GM21526 (cell line): ENCODE results near the gene ZBTB46.

ENCODE experiments used
- ATAC-seq: cut with Tn5 transposase; IDR thresholded peaks from one replicate; pipeline ENCODE4 v1.9.1; 2021; ENCODE audit warnings: moderate library complexity; ENCODE audit not compliant: unreplicated experiment, low FRiP score

Gene ZBTB46

GRCh38 chr20:63698739-63699465 lies 132.2 kb downstream of the ZBTB46 start:
- ATAC-seq, result no peak

DNA sequence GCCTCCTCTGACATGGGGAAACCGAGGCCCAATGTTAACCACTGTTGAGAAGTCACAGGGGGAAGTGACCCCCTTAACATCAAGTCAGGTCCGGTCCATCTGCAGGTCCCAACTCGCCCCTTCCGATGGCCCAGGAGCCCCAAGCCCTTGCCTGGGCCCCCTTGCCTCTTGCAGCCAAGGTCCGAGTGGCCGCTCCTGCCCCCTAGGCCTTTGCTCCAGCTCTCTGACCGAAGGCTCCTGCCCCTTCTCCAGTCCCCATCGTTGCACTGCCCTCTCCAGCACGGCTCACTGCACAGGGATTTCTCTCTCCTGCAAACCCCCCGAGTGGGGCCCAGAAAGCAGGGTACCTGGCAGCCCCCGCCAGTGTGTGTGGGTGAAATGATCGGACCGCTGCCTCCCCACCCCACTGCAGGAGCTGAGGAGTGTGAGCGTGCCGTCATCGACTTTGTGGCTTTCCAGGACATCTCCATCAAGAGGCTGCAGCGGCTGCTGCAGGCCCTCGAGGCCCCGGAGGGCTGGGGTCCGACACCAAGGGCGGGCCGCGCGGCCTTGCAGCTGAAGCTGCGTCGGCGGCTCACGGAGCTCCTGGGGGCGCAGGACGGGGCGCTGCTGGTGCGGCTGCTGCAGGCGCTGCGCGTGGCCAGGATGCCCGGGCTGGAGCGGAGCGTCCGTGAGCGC lies 133.1 kb downstream of the ZBTB46 start:
- ATAC-seq, result no peak

GRCh38 chr20:63697357-63697867 lies 133.7 kb downstream of the ZBTB46 start:
- ATAC-seq, result no peak

DNA sequence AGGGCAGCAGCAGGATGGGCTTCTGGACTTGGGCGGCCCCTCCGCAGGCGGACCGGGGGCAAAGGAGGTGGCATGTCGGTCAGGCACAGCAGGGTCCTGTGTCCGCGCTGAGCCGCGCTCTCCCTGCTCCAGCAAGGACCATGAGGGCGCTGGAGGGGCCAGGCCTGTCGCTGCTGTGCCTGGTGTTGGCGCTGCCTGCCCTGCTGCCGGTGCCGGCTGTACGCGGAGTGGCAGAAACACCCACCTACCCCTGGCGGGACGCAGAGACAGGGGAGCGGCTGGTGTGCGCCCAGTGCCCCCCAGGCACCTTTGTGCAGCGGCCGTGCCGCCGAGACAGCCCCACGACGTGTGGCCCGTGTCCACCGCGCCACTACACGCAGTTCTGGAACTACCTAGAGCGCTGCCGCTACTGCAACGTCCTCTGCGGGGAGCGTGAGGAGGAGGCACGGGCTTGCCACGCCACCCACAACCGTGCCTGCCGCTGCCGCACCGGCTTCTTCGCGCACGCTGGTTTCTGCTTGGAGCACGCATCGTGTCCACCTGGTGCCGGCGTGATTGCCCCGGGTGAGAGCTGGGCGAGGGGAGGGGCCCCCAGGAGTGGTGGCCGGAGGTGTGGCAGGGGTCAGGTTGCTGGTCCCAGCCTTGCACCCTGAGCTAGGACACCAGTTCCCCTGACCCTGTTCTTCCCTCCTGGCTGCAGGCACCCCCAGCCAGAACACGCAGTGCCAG lies 134.3 kb downstream of the ZBTB46 start, which contains the start of gene TNFRSF6B:
TSS of gene TNFRSF6B (plus strand) at position 25 of the 729 bp plus-strand sequence. CDS start at position 141, 116 bp downstream.
- ATAC-seq, result no peak

- no peak for ATAC-seq
These were observed 134.8 kb downstream of the ZBTB46 start for GRCh38 chr20:63696306-63696627.

- no peak for ATAC-seq
These were observed 135.4 kb downstream of the ZBTB46 start for GRCh38 chr20:63695424-63696305.

- ATAC-seq, result no peak
These were observed 136.3 kb downstream of the ZBTB46 start for GRCh38 chr20:63694584-63695423.

DNA sequence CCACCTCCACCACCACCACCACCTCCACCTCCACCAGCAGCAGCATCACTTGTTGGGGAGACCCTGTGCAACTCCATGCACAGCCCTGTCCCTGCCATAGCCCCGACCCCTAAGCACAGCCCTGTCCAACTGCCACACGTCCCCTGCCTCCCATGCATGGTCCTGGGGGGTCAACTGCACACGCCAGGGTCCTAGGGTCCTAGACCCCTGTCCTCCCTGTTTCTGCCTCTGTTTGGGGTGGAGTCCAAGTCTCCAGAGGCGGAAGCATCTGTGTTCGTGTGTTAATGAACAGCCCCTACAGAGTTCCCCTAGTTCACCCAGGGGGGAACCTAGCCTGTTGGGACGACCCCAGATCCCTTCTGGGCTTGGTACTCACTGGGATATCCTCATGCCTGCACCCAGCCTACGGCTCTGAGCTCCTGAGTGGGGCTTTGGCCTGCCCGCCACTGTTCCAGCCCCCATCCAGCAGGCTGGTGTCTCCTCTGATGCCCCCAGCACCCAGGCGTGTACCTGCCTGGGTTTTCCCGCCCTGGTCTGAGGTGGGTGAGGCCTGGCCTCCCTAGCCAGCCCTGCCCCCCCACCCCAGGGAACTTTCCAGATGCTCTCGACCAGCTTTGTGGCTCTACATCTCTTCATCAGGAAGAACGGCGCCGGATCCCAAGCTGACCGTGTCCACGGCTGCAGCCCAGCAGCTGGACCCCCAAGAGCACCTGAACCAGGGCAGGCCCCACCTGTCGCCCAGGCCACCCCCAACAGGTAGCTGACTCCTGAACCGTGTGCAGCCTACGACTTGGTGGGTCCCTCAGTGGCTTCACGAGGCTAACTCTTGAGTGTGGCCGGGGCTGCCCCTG lies 137.1 kb downstream of the ZBTB46 start:
- ATAC-seq, result no peak
